HepG2 (cell line): ENCODE measurements around the gene SLC2A10. TPM values are rescaled to one million over a fixed set of nuclear protein-coding genes. Genes with fewer than 3 reads are reported as not detected.
A peak's percentile ranks its signal among the peaks of the same experiment; 100 is the strongest.

Experiments
- AHR ChIP-seq: IDR thresholded peaks from 2 replicates; pipeline ENCODE4 v1.6.1; 2018; ENCODE audit warnings: missing genetic modification reagents, missing compliant biosample characterization
- CBX2 ChIP-seq, 2 experiments: fragments of 200-600 bp in 1 of 2; sonication (generic); formaldehyde crosslinking in 1 of 2; IDR thresholded peaks; 2 replicates each; pipeline versions ENCODE4 v1.7.0 to v1.8.1; 2018 to 2022; ENCODE audit warnings: low read depth in 2 of 2, low read length in 1 of 2, mild to moderate bottlenecking in 1 of 2, missing genetic modification reagents in 1 of 2
- CREM ChIP-seq, 2 experiments: sonication (generic) in 1 of 2; formaldehyde crosslinking in 1 of 2; IDR thresholded peaks; 2 replicates each; pipeline versions ENCODE4 v1.4.0 to v1.6.1; 2016 to 2020; ENCODE audit warnings: antibody characterized with exemption in 1 of 2, mild to moderate bottlenecking in 1 of 2, missing genetic modification reagents in 1 of 2
- ETV5 ChIP-seq: IDR thresholded peaks from 2 replicates; pipeline ENCODE4 v1.6.1; 2018; ENCODE audit warnings: missing biosample characterization, missing genetic modification reagents, inconsistent platforms, borderline replicate concordance
- FOSL2 ChIP-seq: sonication (generic); formaldehyde crosslinking; IDR thresholded peaks from 2 replicates; pipeline ENCODE4 v1.4.0; 2020; ENCODE audit warnings: missing genetic modification reagents
- FOXA3 ChIP-seq: IDR thresholded peaks from 2 replicates; pipeline ENCODE4 v1.6.1; 2016; ENCODE audit warnings: missing genetic modification reagents, missing compliant biosample characterization
- HOXA3 ChIP-seq: sonication (generic); formaldehyde crosslinking; IDR thresholded peaks from 2 replicates; pipeline ENCODE4 v1.5.0; 2020; ENCODE audit warnings: missing genetic modification reagents
- ISL2 ChIP-seq: sonication (generic); formaldehyde crosslinking; IDR thresholded peaks from 2 replicates; pipeline ENCODE4 v1.5.0; 2020; ENCODE audit warnings: missing genetic modification reagents
- MED1 ChIP-seq: sonication (generic); formaldehyde crosslinking; IDR thresholded peaks from 2 replicates; pipeline ENCODE4 v1.4.0; 2020; ENCODE audit warnings: missing genetic modification reagents
- NFATC3 ChIP-seq: sonication (generic); formaldehyde crosslinking; IDR thresholded peaks from 2 replicates; pipeline ENCODE4 v1.5.1; 2020; ENCODE audit warnings: mild to moderate bottlenecking, missing genetic modification reagents
- RBFOX2 ChIP-seq: fragments of 200-400 bp; formaldehyde crosslinking; IDR thresholded peaks from 2 replicates; pipeline ENCODE4 v1.6.1; 2017; ENCODE audit warnings: low read depth, mild to moderate bottlenecking, low read length
- SNAI1 ChIP-seq: sonication (generic); formaldehyde crosslinking; IDR thresholded peaks from 2 replicates; pipeline ENCODE4 v1.5.0; 2020; ENCODE audit warnings: mild to moderate bottlenecking, missing genetic modification reagents, borderline replicate concordance
- TCF12 ChIP-seq, 2 experiments: fragments of 450-650 bp in 1 of 2; sonication (generic) in 1 of 2; formaldehyde crosslinking in 1 of 2; IDR thresholded peaks; 2 replicates each; pipeline versions ENCODE4 v1.6.1 to v1.8.0; 2017 to 2022; ENCODE audit warnings: antibody characterized with exemption in 1 of 2, mild to moderate bottlenecking in 1 of 2, missing genetic modification reagents in 1 of 2, moderate library complexity in 1 of 2
- TSC22D2 ChIP-seq: sonication (generic); formaldehyde crosslinking; IDR thresholded peaks from 2 replicates; pipeline ENCODE4 v1.5.1; 2020; ENCODE audit warnings: missing genetic modification reagents, mild to moderate bottlenecking, borderline replicate concordance
- WIZ ChIP-seq: sonication (generic); formaldehyde crosslinking; IDR thresholded peaks from 2 replicates; pipeline ENCODE4 v1.5.1; 2020; ENCODE audit warnings: mild to moderate bottlenecking, missing genetic modification reagents
- ZBTB3 ChIP-seq: sonication (generic); formaldehyde crosslinking; IDR thresholded peaks from 2 replicates; pipeline ENCODE4 v1.4.0; 2020; ENCODE audit warnings: low read depth, mild to moderate bottlenecking, moderate library complexity, missing genetic modification reagents, borderline replicate concordance
- polyA plus RNA-seq, 8 experiments: library from polyadenylated mRNA; depleted of rRNA in 3 of 8; stranded (reverse) in 7 of 8; unstranded in 1 of 8; fragments of >200 nt; fragmentation: Illumina TruSeq in 4 of 8; extraction: Trizol in 4 of 8; gene quantifications; 2 replicates each; pipeline versions ENCODE4 v1.2.1 to v1.2.3, GENCODE V29; 2011 to 2016; ENCODE audit warnings: low read depth in 4 of 8, missing spikeins in 1 of 8, mixed read lengths in 1 of 8; ENCODE audit not compliant: insufficient read depth in 1 of 8
- total RNA-seq, 5 experiments: library from RNA; depleted of rRNA; stranded (reverse); fragments of >200 nt; fragmentation: Illumina TruSeq; extraction: Trizol; gene quantifications; 2 replicates each; pipeline ENCODE4 v1.2.3, GENCODE V29; 2016; ENCODE audit warnings: low read depth in 1 of 5
- TF ChIP-seq, protein P1 (sequence below): sonication (generic); formaldehyde crosslinking; IDR thresholded peaks from 2 replicates; pipeline ENCODE4 v1.5.1; 2020; ENCODE audit warnings: missing genetic modification reagents, mild to moderate bottlenecking, borderline replicate concordance
- TF ChIP-seq, protein P2 (sequence below): sonication (generic); formaldehyde crosslinking; IDR thresholded peaks from 2 replicates; pipeline ENCODE4 v1.4.0; 2020; ENCODE audit warnings: low read depth, mild to moderate bottlenecking, missing genetic modification reagents
- TF ChIP-seq, protein P3 (sequence below): sonication (generic); formaldehyde crosslinking; IDR thresholded peaks from 2 replicates; pipeline ENCODE4 v1.4.0; 2020; ENCODE audit warnings: mild to moderate bottlenecking, missing genetic modification reagents, borderline replicate concordance
- TF ChIP-seq, protein P4 (sequence below): sonication (generic); formaldehyde crosslinking; IDR thresholded peaks from 2 replicates; pipeline ENCODE4; 2020; ENCODE audit warnings: missing genetic modification reagents, mild to moderate bottlenecking, borderline replicate concordance
- TF ChIP-seq, protein P5 (sequence below): sonication (generic); formaldehyde crosslinking; IDR thresholded peaks from 2 replicates; pipeline ENCODE4 v1.8.0; 2022; ENCODE audit warnings: missing genetic modification reagents, low read depth, mild to moderate bottlenecking, borderline replicate concordance

The SLC2A10 gene
- total and polyA plus RNA-seq, 2 of the 13 experiments (the other 11 are each of a cell fraction or from before 2014, with no cell fraction given), result 16.0 to 18.4 TPM

DNA sequence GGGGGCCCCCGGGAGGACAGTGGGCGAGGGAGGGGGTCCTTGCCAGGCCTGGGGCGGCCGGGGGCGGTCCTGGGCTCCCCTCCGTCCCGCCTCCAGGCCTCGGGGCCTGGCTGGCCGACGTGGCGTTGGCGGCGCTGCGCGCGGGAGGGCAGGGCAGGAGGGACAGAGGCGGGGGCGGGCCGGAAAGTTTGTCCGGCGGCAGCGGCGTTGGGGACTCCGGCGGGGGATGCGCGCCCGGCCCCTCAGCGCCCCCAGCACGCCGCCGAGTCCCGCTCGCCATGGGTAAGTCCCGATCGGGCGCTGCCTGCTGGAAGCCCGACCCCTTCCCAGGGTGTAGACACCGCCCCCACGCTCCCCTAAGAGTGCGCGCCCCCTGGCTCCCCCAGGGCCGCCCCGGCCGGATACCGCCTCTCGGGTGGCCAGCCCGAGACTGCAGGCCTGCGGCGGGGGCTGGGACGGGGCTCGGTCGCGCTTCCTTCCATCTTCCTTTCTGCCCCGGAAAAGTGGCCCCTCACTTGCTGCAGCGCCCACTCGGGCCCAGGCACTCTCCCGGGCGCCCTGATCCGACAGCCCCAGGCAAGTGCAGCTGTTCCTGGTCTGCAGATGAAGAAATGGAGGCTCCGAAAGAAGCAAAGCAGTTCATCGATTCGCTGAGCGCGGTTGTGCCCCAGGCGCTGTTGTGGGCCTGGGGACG is at the start of gene SLC2A10 (continued):
- TF ChIP-seq ISL2 (peak; percentile 50), TSC22D2 (CRISPR knock-in tag) (peak; percentile 70; the same call in 1 of the 2 replicates), CREM (IDR thresholded peaks at IDR 0.05) (no peak), CREM (CRISPR knock-in tag; IDR thresholded peaks at IDR 0.05) (no peak), SNAI1 (no peak; the same call in 1 of the 2 replicates), HOXA3 (CRISPR knock-in tag) (peak; percentile 73), CBX2 (IDR thresholded peaks at IDR 0.05; ENCODE audit: low read depth, low read length) (no peak), CBX2 (CRISPR knock-in tag; IDR thresholded peaks at IDR 0.05; ENCODE audit: low read depth) (peak; percentile 15; the same call in 1 of the 2 replicates), WIZ (CRISPR knock-in tag) (peak; percentile 90), AHR (peak; percentile 45; the same call in 1 of the 2 replicates), ZBTB3 (CRISPR knock-in tag) (peak; percentile 44; the same call in 1 of the 2 replicates), ETV5 (CRISPR knock-in tag) (peak; percentile 32), MED1 (CRISPR knock-in tag) (0 out of 2 replicates have a peak, but pooled peaks have one; percentile 21), TCF12 (IDR thresholded peaks at IDR 0.05) (no peak), TCF12 (CRISPR knock-in tag; IDR thresholded peaks at IDR 0.05) (peak; percentile 93), RBFOX2 (peak; percentile 93), FOXA3 (CRISPR knock-in tag) (peak; percentile 2; the same call in 1 of the 2 replicates), NFATC3 (CRISPR knock-in tag) (peak; percentile 57; the same call in 1 of the 2 replicates), FOSL2 (CRISPR knock-in tag) (peak; percentile 18; the same call in 1 of the 2 replicates)
- TF ChIP-seq, protein P1, sequence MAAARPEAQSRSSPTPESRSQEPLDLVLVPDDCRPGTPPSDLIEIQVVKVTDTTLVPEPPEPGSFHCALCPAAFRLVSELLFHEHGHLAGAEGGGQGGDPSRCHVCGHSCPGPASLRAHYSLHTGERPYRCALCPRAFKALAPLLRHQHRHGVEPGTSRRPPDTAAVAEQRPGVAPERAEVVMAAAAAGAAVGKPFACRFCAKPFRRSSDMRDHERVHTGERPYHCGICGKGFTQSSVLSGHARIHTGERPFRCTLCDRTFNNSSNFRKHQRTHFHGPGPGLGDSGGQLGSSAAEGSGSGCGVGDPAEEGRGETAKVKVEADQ (CRISPR knock-in tag), result peak; percentile 80; the same call in 1 of the 2 replicates
- TF ChIP-seq, protein P2, sequence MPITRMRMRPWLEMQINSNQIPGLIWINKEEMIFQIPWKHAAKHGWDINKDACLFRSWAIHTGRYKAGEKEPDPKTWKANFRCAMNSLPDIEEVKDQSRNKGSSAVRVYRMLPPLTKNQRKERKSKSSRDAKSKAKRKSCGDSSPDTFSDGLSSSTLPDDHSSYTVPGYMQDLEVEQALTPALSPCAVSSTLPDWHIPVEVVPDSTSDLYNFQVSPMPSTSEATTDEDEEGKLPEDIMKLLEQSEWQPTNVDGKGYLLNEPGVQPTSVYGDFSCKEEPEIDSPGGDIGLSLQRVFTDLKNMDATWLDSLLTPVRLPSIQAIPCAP (CRISPR knock-in tag), result no peak
- TF ChIP-seq, protein P3, sequence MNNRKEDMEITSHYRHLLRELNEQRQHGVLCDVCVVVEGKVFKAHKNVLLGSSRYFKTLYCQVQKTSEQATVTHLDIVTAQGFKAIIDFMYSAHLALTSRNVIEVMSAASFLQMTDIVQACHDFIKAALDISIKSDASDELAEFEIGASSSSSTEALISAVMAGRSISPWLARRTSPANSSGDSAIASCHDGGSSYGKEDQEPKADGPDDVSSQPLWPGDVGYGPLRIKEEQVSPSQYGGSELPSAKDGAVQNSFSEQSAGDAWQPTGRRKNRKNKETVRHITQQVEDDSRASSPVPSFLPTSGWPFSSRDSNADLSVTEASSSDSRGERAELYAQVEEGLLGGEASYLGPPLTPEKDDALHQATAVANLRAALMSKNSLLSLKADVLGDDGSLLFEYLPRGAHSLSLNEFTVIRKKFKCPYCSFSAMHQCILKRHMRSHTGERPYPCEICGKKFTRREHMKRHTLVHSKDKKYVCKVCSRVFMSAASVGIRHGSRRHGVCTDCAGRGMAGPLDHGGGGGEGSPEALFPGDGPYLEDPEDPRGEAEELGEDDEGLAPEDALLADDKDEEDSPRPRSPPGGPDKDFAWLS (CRISPR knock-in tag), result no peak
- TF ChIP-seq, protein P4, sequence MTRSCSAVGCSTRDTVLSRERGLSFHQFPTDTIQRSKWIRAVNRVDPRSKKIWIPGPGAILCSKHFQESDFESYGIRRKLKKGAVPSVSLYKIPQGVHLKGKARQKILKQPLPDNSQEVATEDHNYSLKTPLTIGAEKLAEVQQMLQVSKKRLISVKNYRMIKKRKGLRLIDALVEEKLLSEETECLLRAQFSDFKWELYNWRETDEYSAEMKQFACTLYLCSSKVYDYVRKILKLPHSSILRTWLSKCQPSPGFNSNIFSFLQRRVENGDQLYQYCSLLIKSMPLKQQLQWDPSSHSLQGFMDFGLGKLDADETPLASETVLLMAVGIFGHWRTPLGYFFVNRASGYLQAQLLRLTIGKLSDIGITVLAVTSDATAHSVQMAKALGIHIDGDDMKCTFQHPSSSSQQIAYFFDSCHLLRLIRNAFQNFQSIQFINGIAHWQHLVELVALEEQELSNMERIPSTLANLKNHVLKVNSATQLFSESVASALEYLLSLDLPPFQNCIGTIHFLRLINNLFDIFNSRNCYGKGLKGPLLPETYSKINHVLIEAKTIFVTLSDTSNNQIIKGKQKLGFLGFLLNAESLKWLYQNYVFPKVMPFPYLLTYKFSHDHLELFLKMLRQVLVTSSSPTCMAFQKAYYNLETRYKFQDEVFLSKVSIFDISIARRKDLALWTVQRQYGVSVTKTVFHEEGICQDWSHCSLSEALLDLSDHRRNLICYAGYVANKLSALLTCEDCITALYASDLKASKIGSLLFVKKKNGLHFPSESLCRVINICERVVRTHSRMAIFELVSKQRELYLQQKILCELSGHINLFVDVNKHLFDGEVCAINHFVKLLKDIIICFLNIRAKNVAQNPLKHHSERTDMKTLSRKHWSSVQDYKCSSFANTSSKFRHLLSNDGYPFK (CRISPR knock-in tag), result peak; percentile 31; the same call in 1 of the 2 replicates
- TF ChIP-seq, protein P5, sequence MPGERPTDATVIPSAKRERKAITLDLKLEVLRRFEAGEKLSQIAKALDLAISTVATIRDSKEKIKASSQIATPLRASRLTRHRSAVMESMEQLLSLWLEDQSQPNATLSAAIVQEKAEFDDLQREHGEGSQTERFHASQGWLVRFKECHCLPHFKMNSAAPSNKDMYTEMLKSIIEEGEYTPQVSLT (CRISPR knock-in tag), result no peak
